Measurements from ENCODE around the gene GNG3.
"Not testable (repeated sequence)": the region's sequence is repeated elsewhere in the genome, so short reads cannot be mapped to it uniquely, and the experiment has no call there.

GRCh38 chr11:62749931-62750330 is 42.5 kb downstream of the GNG3 start:
- not testable (repeated sequence) for TF ChIP-seq POLR2A, POLR2AphosphoS5 (IDR thresholded peaks at IDR 0.05; ENCODE audit: low read depth, low read length)

Data from GM12892 (cell line).